ENCODE measurements around the gene BAD. TPM values are rescaled to one million over a fixed set of nuclear protein-coding genes. Genes with fewer than 3 reads are reported as not detected.

Gene BAD
- total RNA-seq, 1 experiment from 2014 or later = 23.3 TPM

GRCh38 chr11:64262271-64263002 lies 22.0 kb downstream of the BAD start:
- H3K9me3 Mint-ChIP-seq = no peaks in the 10 kb centered on the region
- Histone ChIP-seq H3K4me2 (ENCODE audit: insufficient read depth, insufficient read length, low read length) (no peak overlapping the region), H3K23me2 (ENCODE audit: insufficient read length, low read depth, low read length, poor library complexity, severe bottlenecking) (no peaks in the 10 kb centered on the region), H3K79me1 (ENCODE audit: insufficient read depth, low read depth, low read length, poor library complexity, severe bottlenecking) (no peaks in the 10 kb centered on the region), H2BK20ac (ENCODE audit: low read depth, low read length, poor library complexity, severe bottlenecking) (no peak overlapping the region), H4K91ac (ENCODE audit: insufficient read length, low read depth, low read length) (no peak overlapping the region), H3K56ac (ENCODE audit: insufficient read length, low read depth, low read length) (no peak overlapping the region), H3K9me3 (ENCODE audit: control insufficient read depth, low read depth, low read length) (no peaks in the 10 kb centered on the region), H3K27me3 (ENCODE audit: insufficient read depth, low read length) (no peaks in the 10 kb centered on the region), H3K9ac (ENCODE audit: extremely low read depth, insufficient read length, low read length) (no peak overlapping the region), H2AFZ (ENCODE audit: low read length) (no peak overlapping the region), H3K4me1 (ENCODE audit: insufficient read depth, low read length) (no peaks in the 10 kb centered on the region), H3K79me2 (ENCODE audit: insufficient read depth, low read length) (no peaks in the 10 kb centered on the region), H2BK15ac (ENCODE audit: low read depth, low read length) (no peak overlapping the region), H2BK120ac (ENCODE audit: low read depth, low read length, poor library complexity, severe bottlenecking) (no peak overlapping the region), H3K14ac (ENCODE audit: insufficient read depth, low read length) (no peak overlapping the region), H4K8ac (replicated peaks; ENCODE audit: insufficient read length, low read depth, low read length) (no peak overlapping the region), H3K23ac (ENCODE audit: insufficient read length, low read depth, low read length) (no peak overlapping the region), H4K5ac (ENCODE audit: insufficient read length, low read depth, low read length) (no peak overlapping the region), H2BK5ac (ENCODE audit: insufficient read length, low read length) (no peak overlapping the region), H3K4ac (ENCODE audit: low read depth, low read length) (no peak overlapping the region), H4K20me1 (ENCODE audit: control insufficient read depth, insufficient read depth, insufficient read length) (no peaks in the 10 kb centered on the region), H2AK5ac (ENCODE audit: insufficient read length, low read length) (no peak overlapping the region), H2BK12ac (ENCODE audit: insufficient read length, low read depth, low read length) (no peak overlapping the region), H3T11ph (ENCODE audit: low read length) (no peak overlapping the region), H3K18ac (ENCODE audit: insufficient read length, low read depth, low read length) (no peak overlapping the region), H3K27ac (ENCODE audit: insufficient read length, low read depth, low read length) (no peak overlapping the region)
- peaks cover 49 to 85% (median 67%) of the 10 kb centered on the region in 3 experiments for H3K36me3 Mint-ChIP-seq (ENCODE audit: insufficient read depth in 1 of 3, low read depth in 3 of 3)
- H3K4me3 Mint-ChIP-seq = no peak overlapping the region; a peak in 1 of 5 replicates
- no CpG with 5 or more reads among the region's 42 CpGs for WGBS (ENCODE audit: extremely low coverage, insufficient read length, low lambda C conversion rate)
- peaks cover 0 to 8% of the 10 kb centered on the region in 2 experiments; a peak in 3 of 4 replicates for H3K4me1 Mint-ChIP-seq
- 0 out of 7 replicates have a peak overlapping the region, but pooled peaks of 1 of the 3 experiments have one; percentile 31 for H3K27ac Mint-ChIP-seq
- no peaks in the 10 kb centered on the region for H3K27me3 Mint-ChIP-seq (ENCODE audit: low read depth)
- no peak for TF ChIP-seq CTCF (conservative IDR thresholded peaks at IDR 0.05)
- no peak for DNase-seq
